Placental pericyte (primary cell): Measurements from ENCODE around the gene DNAAF9. TPM values are rescaled to one million over a fixed set of nuclear protein-coding genes. Genes with fewer than 3 reads are reported as not detected.

Source experiments
- small RNA-seq: library from RNA; depleted of rRNA; stranded (forward); fragments of <200 nt; gene quantifications from one replicate; pipeline ENCODE3, GENCODE V24; 2012; ENCODE audit warnings: low replicate concordance
- total RNA-seq: library from RNA; depleted of rRNA; stranded (reverse); fragments of >200 nt; gene quantifications from 2 replicates; pipeline ENCODE4 v1.2.3, GENCODE V29; 2012

The DNAAF9 gene
- total RNA-seq: 15.3 and 16.6 TPM in 2 replicates

DNA sequence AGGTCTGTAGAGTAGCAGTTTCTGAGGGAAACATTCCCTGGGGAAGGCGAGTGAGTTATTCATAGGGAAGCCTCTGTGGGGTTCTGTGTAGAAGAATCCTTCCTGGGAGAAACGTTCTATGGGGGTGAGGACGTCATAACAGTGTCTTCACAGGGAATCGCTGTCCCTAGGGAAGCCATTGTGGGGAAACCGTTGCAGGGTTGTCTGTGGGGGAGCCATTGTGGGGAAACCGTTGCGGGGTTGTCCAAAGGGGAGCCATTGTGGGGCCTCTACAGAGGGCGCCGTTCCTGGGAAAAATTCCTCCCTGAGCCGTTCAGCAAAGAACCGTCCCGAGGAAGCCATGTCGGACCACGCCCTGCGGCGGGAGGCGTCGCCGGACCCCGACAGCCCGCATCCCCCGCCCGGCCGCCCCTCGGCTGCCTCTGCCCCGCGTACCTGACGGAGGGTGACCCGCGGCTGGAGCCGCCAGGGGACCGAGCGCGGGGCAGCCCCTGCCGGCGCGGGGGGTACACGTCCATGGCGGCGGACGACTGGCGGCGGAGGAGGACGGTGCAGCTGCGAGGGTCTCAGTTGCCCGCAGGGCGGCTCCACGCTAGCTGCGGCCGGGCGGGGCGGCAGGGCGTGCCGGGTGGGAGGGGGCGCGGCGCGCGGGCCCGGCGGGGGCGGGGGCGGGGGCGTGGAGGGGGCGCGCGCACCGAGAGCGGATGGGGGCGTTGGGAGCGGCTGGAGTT is at the start of gene DNAAF9:
Gene DNAAF9 (minus strand): TSS at position 630 of the 731 bp plus-strand sequence. CDS start 112 bp downstream, at position 518.

Small RNA genes lying within 50 kb of the gene (small RNA-seq; reads per million reads assigned to genes)
- not detected for gene RF00012
- gene RNU6-1019P: not detected

Other genes with a start within 250 kb of the DNAAF9 start
- gene FASTKD5, start 247.8 kb downstream of the DNAAF9 start, total RNA-seq: 9.8 and 14.9 TPM in 2 replicates
- gene UBOX5, start 247.8 kb downstream of the DNAAF9 start, total RNA-seq: 4.8 and 6.2 TPM in 2 replicates
- 6.0 and 6.3 TPM in 2 replicates for gene LZTS3, start 234.1 kb downstream of the DNAAF9 start, total RNA-seq
- gene DDRGK1, start 203.0 kb downstream of the DNAAF9 start, total RNA-seq: 25.2 and 49.0 TPM in 2 replicates
- 31.5 and 46.1 TPM in 2 replicates for gene ITPA, start 198.2 kb downstream of the DNAAF9 start, total RNA-seq
- 2.2 and 2.9 TPM in 2 replicates for gene SLC4A11, start 168.5 kb downstream of the DNAAF9 start, total RNA-seq
- gene ATRN, start 63.3 kb upstream of the DNAAF9 start, total RNA-seq: 44.0 and 46.6 TPM in 2 replicates